Small intestine (tissue), 7 donors: ENCODE results near the gene SLC45A1. TPM values are rescaled to one million over a fixed set of nuclear protein-coding genes. Genes with fewer than 3 reads are reported as not detected.

Source experiments
- DNase-seq, 2 donors: peaks; one replicate each; pipeline versions ENCODE4 v3.0.0 to v3.0.0-alpha.2; 2013
- FAIRE-seq: peaks from 2 replicates; lab custom pipeline; 2012; peaks lifted over from hg19 to GRCh38; lab: Jason Lieb, UNC
- H3K27ac ChIP-seq, 3 donors: one replicate each; pipeline ENCODE4 v1.5.1; 2013; ENCODE audit warnings: low read length in 2 of 3, mild to moderate bottlenecking in 2 of 3, control low read depth in 1 of 3, inconsistent platforms in 1 of 3, low read depth in 1 of 3, moderate library complexity in 1 of 3
- H3K27me3 ChIP-seq, 3 donors: one replicate each; pipeline ENCODE4 v1.6.1; 2013; ENCODE audit warnings: low read length in 3 of 3, inconsistent platforms in 1 of 3; ENCODE audit not compliant: control insufficient read depth in 3 of 3, insufficient read depth in 3 of 3
- H3K36me3 ChIP-seq, 3 donors: one replicate each; pipeline ENCODE4 v1.6.1; 2013; ENCODE audit warnings: low read length in 3 of 3, inconsistent platforms in 1 of 3, low read depth in 1 of 3, mild to moderate bottlenecking in 1 of 3, moderate library complexity in 1 of 3; ENCODE audit not compliant: control insufficient read depth in 3 of 3, insufficient read depth in 2 of 3
- H3K4me1 ChIP-seq, 3 donors: one replicate each; pipeline ENCODE4 v1.6.1; 2013; ENCODE audit warnings: low read length in 2 of 3, inconsistent platforms in 1 of 3, low read depth in 1 of 3, mild to moderate bottlenecking in 1 of 3, moderate library complexity in 1 of 3; ENCODE audit not compliant: control insufficient read depth in 3 of 3, insufficient read depth in 2 of 3
- H3K4me3 ChIP-seq, 3 donors: one replicate each; pipeline ENCODE4 v1.5.1; 2013; ENCODE audit warnings: low read length in 3 of 3, control low read depth in 1 of 3, inconsistent platforms in 1 of 3, low read depth in 1 of 3, mild to moderate bottlenecking in 1 of 3, moderate library complexity in 1 of 3
- H3K9me3 ChIP-seq, 2 donors: one replicate each; pipeline ENCODE4 v1.6.1; 2013; ENCODE audit warnings: low read depth in 1 of 2, low read length in 1 of 2; ENCODE audit not compliant: control insufficient read depth in 2 of 2, insufficient read depth in 1 of 2
- WGBS, 3 donors: extraction: QIAGEN DNeasy Blood & Tissue Kit; methylation state at CpG; one replicate each; pipeline ENCODE4 v1.1.7; 2013; 5-methylcytosine and 5-hydroxymethylcytosine counted together
- polyA plus RNA-seq, 4 donors: library from polyadenylated mRNA; stranded (reverse) in 3 of 4; unstranded in 1 of 4; fragments of 200-250 nt in 3 of 4; fragments of 120-200 nt in 1 of 4; gene quantifications; one replicate each; pipeline versions ENCODE4 v1.2.1 to v1.2.3, GENCODE V29; 2013
- donor health status: healthy with polysubstance abuse.
- donor health status: control.
- donor health status: control.
- donor health status: Bipolar disorder and iron deficiency.
- donor health status: healthy.

The SLC45A1 gene
- polyA plus RNA-seq, 4 donors = 0.58 to 2.4 TPM; not detected in 2

DNA sequence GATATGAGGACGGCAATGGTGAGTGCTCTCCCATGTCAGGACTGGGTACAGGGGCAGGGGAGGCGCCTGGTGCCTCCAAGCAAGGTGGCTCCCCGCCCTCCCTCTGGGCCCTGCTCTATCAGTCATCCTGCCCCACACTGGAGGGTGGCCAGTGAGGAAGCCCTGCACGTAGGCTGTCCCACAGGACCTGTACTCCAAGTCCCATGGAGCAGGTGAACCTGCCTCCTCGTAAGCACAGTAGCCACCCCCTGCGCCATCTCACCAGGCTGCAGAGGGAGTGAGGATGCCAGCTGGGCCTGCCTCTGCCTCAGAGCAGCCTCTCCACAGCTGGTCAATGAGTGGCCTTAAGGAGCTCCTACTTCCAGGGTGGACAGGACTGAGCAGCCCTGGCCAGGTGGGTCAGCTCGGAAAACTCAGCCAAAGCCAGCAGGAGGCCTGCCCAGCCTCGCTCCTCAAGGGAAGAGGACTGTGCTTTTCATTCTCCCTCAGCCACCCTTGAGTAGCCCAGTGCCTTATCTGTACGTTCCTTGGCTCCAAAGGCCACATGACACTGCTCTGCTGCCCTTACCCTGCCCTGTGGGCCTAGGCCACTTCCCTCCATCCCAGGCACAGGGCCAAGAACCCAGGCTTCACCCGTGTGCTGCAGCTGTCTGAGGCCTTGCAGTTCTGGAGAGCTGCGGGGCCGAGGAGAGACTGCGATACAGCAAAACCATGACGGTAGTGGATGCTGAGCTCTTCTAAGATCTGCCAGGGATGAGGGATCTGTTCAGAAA is 39.6 kb downstream of the SLC45A1 start:
- DNase-seq = peak in 1 of 2 donors; percentile 77
- no peak overlapping the region for H3K4me3 ChIP-seq
- H3K27me3 ChIP-seq = no peaks in the 10 kb centered on the region
- H3K36me3 ChIP-seq = peaks cover 22 to 98% (median 46%) of the 10 kb centered on the region in 3 donors
- no peak overlapping the region for H3K27ac ChIP-seq
- 76 to 82% (median 80%) methylated on average over 13 to 14 of the region's 14 CpGs for WGBS, 3 donors
- H3K9me3 ChIP-seq = no peaks in the 10 kb centered on the region
- FAIRE-seq = no peak
- H3K4me1 ChIP-seq = no peaks in the 10 kb centered on the region

DNA sequence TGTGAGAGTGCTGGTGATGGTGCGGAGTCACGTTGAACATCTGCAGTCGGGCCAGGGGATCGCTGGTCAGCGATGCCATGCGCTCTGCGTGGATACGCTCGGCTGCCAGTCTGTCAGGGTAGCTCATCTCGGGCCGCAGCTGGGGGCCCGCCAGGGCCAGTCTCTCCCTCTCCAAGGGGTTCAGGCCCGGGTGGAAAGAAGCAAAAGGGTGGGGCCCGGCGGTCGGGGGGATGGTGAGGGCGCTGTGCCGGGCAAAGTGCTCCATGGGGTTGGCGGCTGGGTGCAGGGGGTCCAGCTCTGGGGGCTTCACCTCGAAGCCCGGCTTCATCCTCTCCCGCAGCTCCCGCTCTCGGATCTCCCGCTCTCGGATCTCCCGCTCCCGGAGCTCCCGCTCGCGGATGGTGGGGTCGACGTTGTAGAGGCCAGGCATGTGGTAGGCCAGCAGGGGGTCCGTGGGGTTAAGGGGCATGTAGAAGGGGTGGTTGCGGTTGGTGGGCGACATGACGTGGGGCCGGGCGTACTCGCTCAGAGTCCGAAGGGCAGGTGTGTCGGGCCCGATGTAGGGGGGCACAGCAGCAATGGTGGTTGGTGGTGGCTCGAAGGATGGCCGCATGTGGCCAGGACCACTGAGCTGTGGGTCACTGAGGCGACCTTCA is 40.5 kb downstream of the SLC45A1 start:
- Histone ChIP-seq H3K27me3 (no peaks in the 10 kb centered on the region), H3K36me3 (peaks cover 24 to 98% (median 51%) of the 10 kb centered on the region in 3 donors), H3K4me3 (no peak overlapping the region), H3K9me3 (no peaks in the 10 kb centered on the region), H3K27ac (no peak overlapping the region), H3K4me1 (no peaks in the 10 kb centered on the region)
- DNase-seq = no peak
- FAIRE-seq = no peak
- 87 to 94% (median 93%) methylated on average over 46 of the region's 46 CpGs for WGBS, 3 donors

GRCh38 chr1:8358897-8359616 is 41.1 kb downstream of the SLC45A1 start:
- DNase-seq = no peak
- Histone ChIP-seq H3K9me3 (no peaks in the 10 kb centered on the region), H3K27me3 (no peaks in the 10 kb centered on the region), H3K4me3 (no peak overlapping the region), H3K27ac (no peak overlapping the region), H3K4me1 (peaks cover 0 to 6% (median 2%) of the 10 kb centered on the region in 3 donors), H3K36me3 (peaks cover 24 to 96% (median 53%) of the 10 kb centered on the region in 3 donors)
- FAIRE-seq = no peak
- 87 to 91% (median 91%) methylated on average over 23 to 26 of the region's 26 CpGs for WGBS, 3 donors

GRCh38 chr1:8359617-8360481 is 41.9 kb downstream of the SLC45A1 start:
- no peaks in the 10 kb centered on the region for H3K9me3 ChIP-seq
- no peak overlapping the region for H3K27ac ChIP-seq
- 92 to 94% (median 92%) methylated on average over 40 to 44 of the region's 44 CpGs for WGBS, 3 donors
- FAIRE-seq = no peak
- peaks cover 26 to 98% (median 53%) of the 10 kb centered on the region in 3 donors for H3K36me3 ChIP-seq
- no peaks in the 10 kb centered on the region for H3K27me3 ChIP-seq
- H3K4me3 ChIP-seq = no peak overlapping the region
- no peak for DNase-seq
- H3K4me1 ChIP-seq = peaks cover 0 to 10% (median 6%) of the 10 kb centered on the region in 3 donors

DNA sequence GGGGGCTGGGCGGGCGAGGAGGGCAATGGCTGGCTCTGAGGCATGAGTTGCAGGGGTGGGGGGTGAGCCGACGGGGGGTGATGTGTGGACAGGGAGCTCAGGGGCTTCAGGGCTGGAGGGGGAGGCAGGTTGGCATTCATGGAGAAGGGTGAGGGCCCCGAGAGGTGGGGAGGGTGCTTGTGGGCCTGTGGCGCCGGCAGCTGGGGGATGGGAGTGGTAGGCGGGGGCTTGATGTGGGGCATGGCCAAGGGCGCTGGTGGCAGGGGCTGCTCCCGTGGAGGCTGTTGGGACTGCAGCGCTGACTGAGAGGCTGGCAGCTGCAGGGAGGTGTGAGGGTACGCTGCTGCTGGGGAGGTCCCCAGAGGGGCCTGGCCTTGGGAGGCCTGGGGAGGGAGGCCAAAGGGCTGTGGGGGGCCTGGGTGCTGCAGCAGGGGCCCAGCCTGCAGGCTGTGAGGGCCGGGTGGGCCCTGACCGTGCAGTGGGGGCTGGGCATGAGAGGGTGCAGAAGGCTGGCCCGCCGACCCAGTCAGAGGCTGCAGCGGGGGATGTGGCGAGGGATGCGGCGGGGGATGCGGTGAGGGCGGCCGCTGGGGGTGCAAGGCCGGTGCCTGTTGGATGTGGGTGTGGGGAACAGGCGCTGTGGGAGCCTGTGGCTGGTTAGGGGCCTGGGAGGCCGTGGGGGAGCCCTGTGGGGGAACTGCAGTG is 42.7 kb downstream of the SLC45A1 start:
- Histone ChIP-seq H3K27ac (no peak overlapping the region), H3K4me3 (no peak overlapping the region), H3K4me1 (peaks cover 0 to 10% (median 10%) of the 10 kb centered on the region in 3 donors), H3K9me3 (no peaks in the 10 kb centered on the region), H3K36me3 (peaks cover 31 to 97% (median 52%) of the 10 kb centered on the region in 3 donors), H3K27me3 (no peaks in the 10 kb centered on the region)
- no peak for DNase-seq
- WGBS, 3 donors = 91 to 94% (median 91%) methylated on average over 13 to 26 of the region's 26 CpGs
- no peak for FAIRE-seq

DNA sequence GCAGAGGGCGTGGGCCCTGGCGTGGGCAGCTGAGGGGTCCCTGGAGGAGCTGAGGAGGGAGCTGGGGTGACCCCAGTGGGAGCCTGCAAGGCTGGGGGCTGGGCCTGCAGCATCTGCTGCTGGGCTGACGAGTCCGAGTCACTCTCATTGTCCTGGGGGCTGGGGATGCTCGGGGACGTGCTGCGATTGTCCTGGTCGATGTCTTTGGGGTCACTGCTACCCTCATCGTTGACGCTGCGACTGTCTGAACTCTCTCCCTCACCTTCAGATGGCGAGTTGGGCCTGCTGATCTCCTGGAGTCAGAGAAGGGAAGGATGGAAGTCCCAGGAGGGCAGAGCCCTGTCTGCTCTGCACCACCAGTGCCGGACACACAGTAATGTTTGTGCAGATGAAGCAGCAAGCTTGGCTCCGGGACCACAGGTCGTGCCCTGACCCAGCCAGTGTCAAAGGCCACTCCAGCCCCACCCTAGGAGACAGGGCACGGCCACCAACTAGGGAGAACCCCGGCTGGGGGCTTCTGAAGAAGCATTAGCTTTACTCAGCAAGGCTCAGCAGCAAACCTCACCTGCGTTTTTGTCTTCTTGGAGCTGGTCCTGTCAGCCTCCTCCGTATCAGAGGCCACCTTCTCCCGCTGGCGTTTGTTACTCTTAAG is 43.4 kb downstream of the SLC45A1 start:
- Histone ChIP-seq H3K36me3 (peaks cover 27 to 97% (median 48%) of the 10 kb centered on the region in 3 donors), H3K27ac (no peak overlapping the region), H3K4me1 (peaks cover 0 to 10% (median 10%) of the 10 kb centered on the region in 3 donors), H3K9me3 (no peaks in the 10 kb centered on the region), H3K27me3 (no peaks in the 10 kb centered on the region), H3K4me3 (no peak overlapping the region)
- WGBS, 3 donors = 79 to 88% (median 86%) methylated on average over 19 to 21 of the region's 21 CpGs
- FAIRE-seq = no peak
- DNase-seq = no peak

- WGBS, 3 donors = 90 to 95% (median 90%) methylated on average over 13 of the region's 13 CpGs
Observed at GRCh38 chr1:8362701-8363101, 44.8 kb downstream of the SLC45A1 start.

More at GRCh38 chr1:8362701-8363101, 44.8 kb downstream of the SLC45A1 start:
- Histone ChIP-seq H3K36me3 (peaks cover 23 to 93% (median 42%) of the 10 kb centered on the region in 3 donors), H3K27me3 (no peaks in the 10 kb centered on the region), H3K9me3 (no peaks in the 10 kb centered on the region), H3K4me1 (peaks cover 2 to 16% (median 10%) of the 10 kb centered on the region in 3 donors), H3K4me3 (no peak overlapping the region), H3K27ac (no peak overlapping the region)
- DNase-seq (no peak), FAIRE-seq (no peak)
